Activated naive CD4-positive, alpha-beta T cell treated with Interleukin-2 at 50 U/mL for 16 hours (primary cell): ENCODE data around the gene CABLES2.

Experiments
- DNase-seq: peaks from one replicate; pipeline ENCODE4 v3.0.0-alpha.2; 2020

The CABLES2 gene

GRCh38 chr20:62407221-62407992 is at the start of gene CABLES2:
TSS of gene CABLES2 (minus strand) at chr20:62407285. CDS start at chr20:62407276, 9 bp downstream.
- peak; percentile 91 for DNase-seq

GRCh38 chr20:62455929-62456328 is 48.8 kb upstream of the CABLES2 start:
- DNase-seq: no peak

- DNase-seq: no peak
Measured at GRCh38 chr20:62454904-62455636, 48.0 kb upstream of the CABLES2 start.

- DNase-seq: no peak
Measured at GRCh38 chr20:62453186-62453808, 46.2 kb upstream of the CABLES2 start.

GRCh38 chr20:62452475-62453095 is 45.5 kb upstream of the CABLES2 start:
- DNase-seq: no peak

GRCh38 chr20:62451970-62452369 is 44.9 kb upstream of the CABLES2 start:
- no peak for DNase-seq

- DNase-seq: no peak
Measured at GRCh38 chr20:62451156-62451767, 44.2 kb upstream of the CABLES2 start.

- DNase-seq: no peak
Measured at GRCh38 chr20:62449951-62450691, 43.0 kb upstream of the CABLES2 start.

- no peak for DNase-seq
Measured at GRCh38 chr20:62448788-62449187, 41.7 kb upstream of the CABLES2 start.

- DNase-seq: no peak
Measured at GRCh38 chr20:62448038-62448437, 41.0 kb upstream of the CABLES2 start.

GRCh38 chr20:62446888-62447869 is 40.1 kb upstream of the CABLES2 start:
- DNase-seq: no peak

GRCh38 chr20:62446481-62446880 is 39.4 kb upstream of the CABLES2 start:
- DNase-seq: no peak

- no peak for DNase-seq
Measured at GRCh38 chr20:62445553-62446340, 38.7 kb upstream of the CABLES2 start.

GRCh38 chr20:62444286-62444685 is 37.2 kb upstream of the CABLES2 start:
- DNase-seq: no peak

GRCh38 chr20:62441987-62442539 is 35.0 kb upstream of the CABLES2 start:
- DNase-seq: no peak

GRCh38 chr20:62439218-62439617 is 32.1 kb upstream of the CABLES2 start:
- DNase-seq: no peak

- no peak for DNase-seq
Measured at GRCh38 chr20:62437927-62438326, 30.8 kb upstream of the CABLES2 start.

- no peak for DNase-seq
Measured at GRCh38 chr20:62437496-62437895, 30.4 kb upstream of the CABLES2 start.

- no peak for DNase-seq
Measured at GRCh38 chr20:62436692-62437091, 29.6 kb upstream of the CABLES2 start.
